Measurements from ENCODE around the gene LMNA.

The LMNA gene

DNA sequence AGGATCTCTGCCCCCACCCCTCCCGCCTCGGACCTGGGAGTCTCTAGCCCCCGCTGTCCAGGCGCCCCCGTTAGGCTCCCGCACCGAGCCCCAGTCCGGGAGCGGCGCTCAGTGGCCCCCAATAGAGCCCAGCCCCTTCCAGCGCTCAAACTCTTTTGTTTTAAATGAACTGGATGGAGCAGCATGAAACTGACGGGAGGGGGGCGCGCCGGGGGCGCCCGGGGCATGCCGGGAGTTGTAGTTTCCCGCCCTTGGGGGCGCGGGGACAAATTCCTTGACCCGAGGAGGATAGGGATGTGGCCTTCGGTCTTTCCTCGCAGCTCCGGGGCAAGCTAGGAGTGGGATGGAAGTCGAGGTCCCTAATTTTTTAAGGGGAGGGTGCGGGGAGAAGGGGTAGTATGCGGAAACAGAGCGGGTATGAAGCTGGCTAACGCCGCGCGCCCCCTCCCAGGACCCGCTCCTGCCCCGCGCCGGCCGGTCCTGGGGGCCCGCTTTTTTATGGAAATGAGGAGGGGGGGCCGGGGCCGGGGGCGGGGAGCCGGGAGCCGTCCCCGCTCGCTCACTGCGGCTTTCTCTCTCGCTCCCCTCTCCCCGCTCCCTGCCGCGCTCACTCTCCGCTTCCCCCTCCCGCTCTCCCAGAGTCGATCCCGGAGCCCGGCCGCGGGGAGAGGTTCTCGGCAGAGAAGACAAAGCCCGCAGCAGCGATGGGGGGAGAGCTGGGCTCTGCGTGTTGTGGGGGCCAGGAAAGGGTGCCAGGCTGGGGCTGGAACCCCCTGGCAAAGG, 32.0 kb upstream of the LMNA start, which contains the start of gene MEX3A:
TSS of gene MEX3A (minus strand) at position 157 of the 783 bp plus-strand sequence. CDS start 467 bp downstream, outside the sequence.
- peak; percentile 16 for DNase-seq

DNA sequence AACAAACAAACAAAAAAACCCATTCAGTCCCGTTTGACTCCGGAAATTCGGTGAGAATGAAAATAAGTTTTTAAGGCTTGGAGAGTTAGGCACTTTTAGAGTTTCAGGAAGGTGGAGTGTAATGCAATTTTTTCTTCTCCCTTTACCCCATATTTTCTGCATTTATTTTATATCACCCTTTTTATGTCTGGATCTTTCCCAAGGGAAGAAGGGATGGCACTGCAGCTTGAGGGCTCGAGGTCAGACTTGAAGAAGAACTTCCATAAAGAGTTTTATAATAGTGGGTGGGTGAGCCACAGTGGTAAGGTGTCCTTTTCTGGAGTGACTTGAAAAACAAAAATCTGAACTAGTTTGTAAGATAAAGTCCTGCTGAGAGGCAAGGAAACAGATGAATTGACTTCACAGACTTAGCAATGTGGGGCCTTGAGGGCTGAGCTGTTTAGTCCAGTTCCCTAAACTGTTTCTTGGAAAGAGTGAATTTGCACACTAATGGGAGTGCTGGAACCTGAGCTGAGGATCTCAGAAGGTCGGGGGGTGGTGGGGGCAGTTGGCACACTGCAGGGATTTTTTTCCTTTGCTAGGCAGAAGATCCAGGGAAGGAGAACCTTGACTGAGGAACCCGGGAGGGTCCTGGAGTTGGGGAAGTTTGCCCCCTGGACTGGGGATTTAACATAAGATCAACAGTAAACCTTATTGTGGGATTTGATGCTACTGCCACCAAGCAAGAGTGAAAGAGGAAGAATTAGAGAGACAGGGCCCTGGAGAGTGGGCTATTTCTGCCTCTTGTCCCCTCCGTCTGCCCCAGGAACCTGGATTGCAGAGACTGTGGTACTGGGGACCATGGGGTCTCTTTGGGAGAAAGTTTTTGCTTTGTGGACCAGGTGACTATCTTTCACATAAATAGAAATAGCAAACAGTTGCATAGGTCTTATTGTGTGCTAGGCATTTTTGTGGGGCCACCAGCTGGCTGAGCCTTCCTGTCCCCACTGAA, 30.4 kb upstream of the LMNA start:
- no peak for DNase-seq

DNA sequence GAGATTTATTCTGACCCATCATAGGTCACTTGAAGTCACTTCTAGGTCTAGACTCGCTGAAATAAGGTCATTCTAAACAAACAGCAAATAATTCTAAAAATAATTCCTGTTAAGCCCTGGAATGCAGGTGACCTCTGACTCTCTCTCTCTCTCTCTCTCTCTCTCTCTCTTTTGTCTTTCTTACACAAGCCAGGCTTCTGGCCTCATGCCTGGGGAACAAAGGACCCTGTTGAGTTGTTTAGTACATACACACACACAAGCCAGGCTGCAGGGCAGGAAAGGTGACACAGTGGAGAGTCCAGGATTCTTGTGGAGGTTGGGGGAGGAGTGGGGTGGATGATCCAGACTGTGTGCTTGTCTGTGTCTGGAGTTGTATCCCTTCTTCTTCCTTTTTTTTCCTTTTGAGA, 28.3 kb upstream of the LMNA start:
- no peak for DNase-seq

DNA sequence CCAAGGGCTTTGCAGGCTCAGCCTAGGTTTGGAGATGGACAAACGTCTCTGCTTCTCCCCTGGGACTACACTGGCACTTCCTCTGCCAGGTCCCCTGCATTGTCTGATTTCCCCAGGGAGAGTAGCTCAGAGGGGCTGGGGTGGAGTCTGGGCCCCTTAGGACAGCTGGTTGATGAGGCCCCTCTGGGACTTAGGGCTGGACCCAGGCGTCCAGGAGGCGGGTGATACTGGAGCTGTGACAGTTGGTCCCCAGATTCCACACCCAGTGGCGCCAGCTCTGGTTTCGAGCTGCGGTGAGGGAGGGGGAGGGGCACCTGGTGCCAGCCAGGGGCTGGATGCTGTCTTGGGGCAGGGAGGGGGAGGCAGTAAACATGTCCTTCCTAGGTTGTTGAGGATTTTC, 24.8 kb upstream of the LMNA start:
- no peak for DNase-seq

DNA sequence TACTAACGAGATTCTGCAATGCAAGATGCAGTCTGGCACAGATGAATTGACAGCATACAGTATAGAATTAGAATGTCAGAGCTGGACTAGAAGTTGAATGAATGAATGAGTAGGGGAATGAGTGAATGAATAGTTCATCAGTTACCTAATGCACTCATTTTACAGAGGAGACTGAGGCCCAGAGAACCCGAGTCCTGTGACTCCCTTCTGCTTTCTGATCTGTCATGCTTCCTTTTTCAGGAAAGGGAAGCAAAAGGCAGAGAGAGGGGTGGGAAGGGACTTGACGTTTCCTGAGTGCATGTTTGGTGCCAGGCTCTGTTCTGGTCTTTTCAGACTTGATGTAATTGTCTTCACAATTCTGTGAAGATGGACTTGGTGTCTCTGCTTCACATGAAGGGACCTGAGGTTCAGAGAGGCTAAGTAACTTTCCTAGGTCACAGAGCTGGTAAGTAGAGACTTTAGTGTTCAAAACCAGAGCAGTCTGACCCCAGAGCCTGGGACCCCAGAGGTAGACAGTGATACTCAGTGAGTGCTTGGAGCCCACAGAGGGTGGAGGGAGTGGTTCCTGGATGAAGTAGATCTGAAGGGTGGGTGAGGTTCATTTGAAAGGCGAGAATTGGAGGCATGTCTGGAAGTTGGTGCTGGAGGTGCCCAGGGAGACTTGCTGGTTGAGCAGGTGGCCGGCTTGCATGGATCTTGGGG, 24.2 kb upstream of the LMNA start:
- DNase-seq, result no peak

DNA sequence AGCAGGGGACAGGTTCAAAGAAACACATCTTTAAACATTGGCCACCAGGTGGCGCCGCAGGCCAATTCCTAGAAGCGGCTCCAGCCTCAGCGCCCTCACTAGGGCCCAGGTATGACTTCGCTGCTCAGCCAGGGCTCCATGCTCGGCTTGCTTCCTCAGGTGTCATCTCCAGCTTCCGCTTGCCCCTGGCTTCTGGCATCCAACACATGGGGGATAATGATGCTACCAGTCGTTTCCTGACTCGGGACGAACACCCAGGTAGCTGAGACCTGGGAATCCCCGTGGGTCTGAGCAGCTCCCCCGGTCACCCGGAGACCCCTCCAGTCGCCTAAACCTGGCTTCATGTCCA, 23.7 kb upstream of the LMNA start:
- DNase-seq, result peak; percentile 50

DNA sequence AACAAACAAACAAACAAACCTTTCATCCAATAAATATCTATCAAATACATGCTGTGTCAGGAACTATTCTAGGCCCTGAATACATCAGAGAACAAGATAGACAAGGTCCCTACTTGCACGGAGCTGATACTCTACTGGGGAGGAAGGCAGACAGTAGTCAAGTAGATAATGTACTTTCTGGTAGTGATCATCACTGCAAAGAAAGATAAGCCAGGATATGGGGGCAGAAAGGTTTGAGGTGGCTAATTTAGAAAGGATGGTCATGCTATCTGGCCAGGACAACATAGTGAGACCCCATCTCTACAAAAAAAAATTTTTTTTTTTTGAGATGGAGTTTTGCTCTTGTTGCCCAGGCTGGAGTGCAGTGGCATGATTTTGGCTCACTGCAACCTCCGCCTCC, 22.9 kb upstream of the LMNA start:
- no peak for DNase-seq

DNA sequence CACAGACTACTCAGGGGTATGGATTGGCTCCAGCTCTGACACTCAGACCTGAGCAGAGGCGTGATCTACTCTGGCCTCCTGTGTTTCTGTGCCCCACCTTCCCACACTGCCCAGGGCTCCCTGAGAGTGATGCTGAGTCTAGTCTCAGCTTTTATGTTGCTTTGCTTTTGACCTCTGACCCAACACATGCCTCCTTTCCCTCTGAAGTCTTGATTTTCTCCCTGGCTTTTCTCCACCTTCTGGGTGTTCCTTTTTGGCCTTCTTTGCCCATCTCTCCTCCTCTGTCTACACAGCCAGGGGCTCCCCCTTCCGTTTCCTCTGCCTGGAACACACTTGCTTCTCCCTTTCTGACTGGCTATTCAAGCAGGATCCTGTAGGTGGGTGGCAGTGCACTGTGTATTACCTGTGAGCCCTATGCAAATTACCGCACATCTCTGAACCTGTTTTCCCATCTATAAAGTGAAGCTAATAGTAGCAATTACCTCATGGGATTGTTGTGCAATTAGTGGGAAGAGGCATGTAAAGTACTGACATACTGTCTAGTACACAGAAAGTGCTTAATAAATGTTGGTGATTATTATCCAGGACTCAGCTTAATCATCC, 18.5 kb upstream of the LMNA start:
- no peak for DNase-seq

DNA sequence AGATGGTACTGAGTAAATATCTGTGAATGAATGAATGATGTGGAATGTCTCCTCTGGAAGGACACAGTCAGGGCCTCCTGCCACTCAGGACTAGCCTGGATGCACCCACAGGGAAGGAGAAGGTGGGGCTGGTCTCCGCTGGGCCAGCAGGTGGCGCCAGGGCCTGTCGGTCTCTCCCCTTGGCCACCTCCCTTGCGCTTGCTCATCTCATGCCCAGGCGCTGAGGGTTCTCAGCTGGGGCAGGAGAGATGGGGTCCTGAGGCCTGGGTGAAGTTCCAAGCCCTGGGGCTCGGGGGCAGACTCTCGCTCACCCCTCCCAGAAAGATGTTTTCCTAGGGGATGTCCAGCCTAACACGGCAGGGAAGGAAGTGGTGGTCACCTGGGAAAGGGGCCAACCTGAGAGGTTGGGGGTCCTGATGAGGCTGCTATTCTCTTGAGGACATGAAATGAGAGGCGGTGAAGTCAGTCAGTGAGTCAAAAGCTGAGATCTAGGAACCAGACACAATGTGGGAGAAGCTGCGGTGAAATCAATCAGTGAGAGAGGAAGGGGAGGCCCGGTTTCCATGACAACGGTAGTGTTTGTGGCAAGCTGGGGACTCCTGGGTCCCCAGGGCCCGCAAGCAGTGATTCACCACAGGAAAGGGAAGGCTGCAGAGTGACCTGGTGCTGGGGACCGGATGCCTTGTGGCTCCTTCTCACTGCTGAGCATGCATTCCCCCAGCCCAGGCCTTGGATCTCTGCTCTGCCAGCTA, 17.7 kb upstream of the LMNA start:
- DNase-seq, result no peak

DNA sequence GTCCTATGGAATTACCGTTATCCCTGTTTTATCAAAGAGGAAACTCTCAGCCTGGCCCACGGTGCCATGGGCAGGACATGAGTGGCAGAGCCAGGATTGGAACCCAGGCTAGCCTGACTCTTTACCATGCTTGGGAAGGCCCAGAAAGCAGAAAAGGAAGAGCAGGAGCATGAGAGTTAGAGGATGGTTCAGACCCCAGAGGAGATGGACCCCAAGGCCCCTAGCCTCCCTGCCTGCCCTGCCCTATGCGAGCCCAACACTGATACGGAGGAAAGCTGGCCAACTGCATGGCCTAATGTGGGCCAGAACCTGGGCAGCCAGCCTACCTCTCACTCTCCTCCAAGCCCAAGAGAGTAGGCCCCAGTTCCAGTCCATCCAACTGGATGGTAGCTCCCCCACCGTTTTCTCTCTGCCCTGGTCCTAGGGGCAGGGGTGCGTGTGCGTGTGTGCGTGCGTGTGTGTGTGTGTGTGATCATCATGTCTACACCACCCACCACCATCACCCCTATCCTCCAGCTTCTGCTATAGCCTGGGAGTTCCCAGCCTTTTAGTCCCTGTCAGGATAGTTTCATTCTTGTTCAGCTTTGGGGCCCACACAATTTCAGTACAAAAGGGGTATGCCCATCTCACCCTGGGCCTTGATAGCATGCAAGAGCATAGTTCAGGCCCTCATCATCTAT, 16.9 kb upstream of the LMNA start:
- no peak for DNase-seq

DNA sequence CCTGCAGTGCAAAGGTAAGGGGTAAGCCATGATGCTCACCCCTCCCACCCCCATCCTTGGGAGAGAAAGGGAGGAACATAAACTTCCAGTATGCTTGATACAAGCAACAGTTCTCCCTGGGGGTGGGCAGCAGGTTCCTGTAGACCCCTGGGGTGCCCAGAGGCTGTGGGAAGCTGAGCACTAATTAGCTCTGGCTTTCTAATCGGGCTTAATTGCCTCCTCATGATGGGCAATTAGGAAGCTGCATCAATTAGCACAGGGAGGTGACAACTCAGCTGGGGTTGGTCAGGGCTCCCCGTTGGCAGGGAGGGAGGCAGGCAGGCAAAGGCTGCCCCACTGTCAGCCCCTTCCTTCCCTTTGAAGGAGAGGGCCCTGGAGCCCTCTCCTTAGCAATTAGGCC, 15.7 kb upstream of the LMNA start:
- no peak for DNase-seq

DNA sequence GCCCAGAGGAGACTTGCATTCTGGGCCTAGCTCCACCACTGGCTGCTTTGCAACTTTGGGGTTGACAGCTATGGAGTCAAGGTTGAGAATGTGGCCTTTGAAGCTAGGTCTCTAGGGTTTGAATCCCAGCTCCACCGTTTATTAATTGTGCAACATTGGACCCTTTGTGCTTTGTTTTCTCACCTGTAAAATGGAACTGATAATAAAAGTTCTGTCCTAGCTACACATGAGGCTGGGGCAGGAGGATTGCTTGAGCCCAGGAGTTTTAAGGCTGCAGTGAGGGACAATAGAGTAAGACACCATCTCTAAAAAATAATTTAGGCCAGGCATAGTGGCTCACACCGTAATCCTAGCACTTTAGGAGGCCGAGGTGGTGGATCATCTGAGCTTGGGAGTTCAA, 15.2 kb upstream of the LMNA start:
- DNase-seq, result no peak

DNA sequence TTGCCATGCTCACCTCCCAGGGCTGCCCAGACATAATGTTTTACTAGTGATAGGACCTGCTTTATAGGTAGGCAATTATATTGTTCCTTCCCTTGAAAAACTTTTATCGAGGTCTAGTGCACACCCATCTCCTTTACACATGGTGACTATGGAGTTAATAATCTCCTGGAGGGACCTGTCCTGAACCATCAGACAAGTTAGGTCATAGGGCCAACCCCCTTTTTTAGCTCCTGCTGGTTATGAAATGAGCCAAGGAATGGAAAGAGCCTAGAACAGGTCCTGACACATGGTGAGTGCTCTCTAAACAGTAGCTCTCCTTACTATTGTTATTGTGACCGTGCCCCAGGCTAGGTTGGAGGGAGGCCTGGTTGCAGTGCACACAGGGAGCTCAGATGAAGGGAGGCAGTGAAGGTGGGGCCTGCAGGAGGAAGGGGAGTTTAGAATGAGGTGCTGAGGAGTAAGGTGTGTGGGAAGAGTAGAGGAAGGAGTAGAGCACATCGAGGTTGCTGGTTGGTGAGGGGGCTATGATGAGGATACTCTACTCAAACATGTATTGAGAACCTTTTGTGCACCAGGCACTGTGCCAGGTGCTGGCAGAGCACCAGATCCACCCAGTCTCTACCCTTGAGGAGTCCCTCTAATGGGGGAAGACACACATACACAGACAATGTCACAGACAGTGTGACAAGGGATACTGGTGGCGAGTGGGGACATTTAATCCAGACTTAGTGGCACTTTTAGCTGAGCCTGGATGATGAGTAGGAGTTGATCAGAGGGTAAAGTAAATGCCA, 14.1 kb upstream of the LMNA start:
- DNase-seq, result no peak

DNA sequence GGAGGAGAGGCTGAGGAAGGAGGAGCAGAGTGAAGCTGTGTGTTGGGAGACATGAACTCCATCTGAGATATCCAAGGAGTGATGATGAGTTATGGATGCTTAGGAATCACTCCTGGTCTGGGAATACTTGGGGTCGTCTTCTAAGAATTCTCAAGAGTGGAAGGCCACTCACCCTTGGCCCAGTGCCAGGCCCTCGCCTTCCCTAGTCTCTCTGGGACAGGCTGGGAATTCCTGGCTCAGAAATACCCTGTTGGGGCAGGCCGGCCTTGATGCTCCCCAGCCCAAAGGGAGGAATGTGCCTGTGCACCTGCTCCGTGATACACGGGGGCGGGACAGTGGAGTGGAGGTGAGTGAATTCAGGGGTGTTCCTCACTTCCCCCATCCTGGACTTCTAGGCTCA, 12.6 kb upstream of the LMNA start:
- no peak for DNase-seq

DNA sequence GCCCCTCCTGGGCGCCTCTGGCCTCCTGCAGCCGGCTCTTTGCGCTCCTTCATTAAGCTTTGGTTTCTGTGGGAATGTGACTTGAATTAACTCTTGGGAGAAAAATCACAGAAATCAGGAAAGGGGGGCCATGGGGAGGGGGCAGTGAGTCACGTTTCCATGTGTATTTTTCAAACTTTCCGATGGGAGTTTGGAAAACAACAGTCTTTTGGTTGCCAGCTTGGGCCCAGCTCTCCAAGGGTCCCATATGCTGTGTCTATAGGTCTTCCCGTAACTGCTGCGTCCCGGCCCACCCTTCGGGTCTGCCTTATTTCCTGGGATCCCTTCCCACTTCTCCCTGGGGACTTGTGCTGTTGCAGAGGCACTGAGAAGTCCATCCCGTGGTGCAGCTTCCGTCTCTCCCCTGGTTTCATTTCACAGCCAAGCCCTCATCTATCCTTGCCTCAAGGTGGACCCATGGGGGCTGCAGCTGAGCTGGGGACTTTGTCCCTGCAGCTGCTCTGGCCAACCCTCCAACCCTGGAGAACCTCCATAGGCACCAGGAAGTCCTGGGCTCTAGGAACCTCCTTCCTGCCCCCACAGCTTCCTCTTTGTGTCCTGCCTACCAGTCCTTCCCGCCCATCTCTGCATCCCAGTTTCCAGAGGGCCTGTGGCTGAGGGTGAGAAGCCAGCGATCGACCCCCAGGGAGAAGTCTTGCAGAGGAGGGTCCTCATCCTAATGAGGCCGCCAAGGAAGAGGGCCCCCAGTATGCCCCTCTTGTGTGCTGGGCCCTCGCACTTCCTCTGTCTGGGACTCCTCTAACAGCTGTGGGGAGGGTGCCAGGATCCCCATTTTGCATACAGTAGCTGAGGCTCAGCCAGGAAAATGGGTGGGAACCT, 11.6 kb upstream of the LMNA start:
- no peak for DNase-seq

DNA sequence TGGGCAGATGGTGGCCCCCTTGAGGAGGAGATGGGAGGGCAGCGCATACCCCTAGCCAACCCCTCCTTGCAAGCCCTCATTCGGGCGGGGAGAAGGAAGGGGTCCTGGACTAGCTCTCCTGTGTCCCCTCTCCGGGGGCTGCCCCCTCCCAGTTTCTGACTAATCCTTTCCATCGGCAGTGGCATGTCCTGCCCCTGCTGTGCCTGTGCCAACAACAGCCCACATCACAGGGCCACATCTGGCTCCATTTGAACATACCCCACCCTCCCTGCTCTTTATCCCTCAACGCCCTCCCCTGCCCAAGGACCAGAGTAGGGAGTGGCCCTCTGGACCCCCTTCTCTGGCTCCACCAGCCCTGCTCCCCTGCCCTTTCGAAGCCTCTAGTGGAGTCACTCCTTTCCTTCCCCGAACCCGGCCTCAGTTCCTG, 11.0 kb upstream of the LMNA start:
- no peak for DNase-seq

DNA sequence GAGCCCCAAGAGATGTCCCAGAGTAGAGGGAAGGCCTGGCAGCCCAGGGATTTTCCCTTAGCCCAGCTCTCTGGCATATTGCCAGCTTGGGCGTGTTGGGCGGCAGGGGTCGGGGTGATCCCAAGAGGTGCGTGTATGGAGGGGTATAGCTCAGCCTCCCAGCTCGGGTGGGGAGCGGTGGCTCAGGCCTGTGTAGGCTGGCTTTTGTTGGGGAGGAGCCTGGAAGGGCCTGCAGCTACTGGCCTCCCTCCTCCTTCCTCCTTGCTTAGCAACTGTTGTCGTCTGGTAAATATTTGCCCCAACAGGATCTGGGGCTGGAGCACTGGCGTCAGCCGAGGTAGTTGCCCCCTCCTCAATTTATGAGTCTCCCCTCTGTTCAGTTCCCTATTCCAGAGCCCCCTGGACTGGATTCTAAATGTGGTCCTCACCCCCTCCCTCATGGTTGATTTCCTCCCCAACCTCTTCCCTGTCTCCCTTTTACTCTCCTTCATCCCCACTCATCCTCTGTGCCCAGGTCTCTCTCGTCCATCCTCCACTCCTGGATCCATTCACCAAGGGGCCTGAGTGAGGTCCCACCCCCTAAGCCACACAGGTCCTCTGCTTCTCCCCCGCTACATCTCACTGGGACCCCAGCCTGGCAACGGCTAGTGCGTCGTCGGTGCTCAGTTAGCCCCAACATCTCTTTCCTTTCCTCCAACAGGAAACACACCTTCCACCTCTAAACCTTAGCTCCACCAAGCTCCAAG, 10.3 kb upstream of the LMNA start:
- DNase-seq, result no peak

DNA sequence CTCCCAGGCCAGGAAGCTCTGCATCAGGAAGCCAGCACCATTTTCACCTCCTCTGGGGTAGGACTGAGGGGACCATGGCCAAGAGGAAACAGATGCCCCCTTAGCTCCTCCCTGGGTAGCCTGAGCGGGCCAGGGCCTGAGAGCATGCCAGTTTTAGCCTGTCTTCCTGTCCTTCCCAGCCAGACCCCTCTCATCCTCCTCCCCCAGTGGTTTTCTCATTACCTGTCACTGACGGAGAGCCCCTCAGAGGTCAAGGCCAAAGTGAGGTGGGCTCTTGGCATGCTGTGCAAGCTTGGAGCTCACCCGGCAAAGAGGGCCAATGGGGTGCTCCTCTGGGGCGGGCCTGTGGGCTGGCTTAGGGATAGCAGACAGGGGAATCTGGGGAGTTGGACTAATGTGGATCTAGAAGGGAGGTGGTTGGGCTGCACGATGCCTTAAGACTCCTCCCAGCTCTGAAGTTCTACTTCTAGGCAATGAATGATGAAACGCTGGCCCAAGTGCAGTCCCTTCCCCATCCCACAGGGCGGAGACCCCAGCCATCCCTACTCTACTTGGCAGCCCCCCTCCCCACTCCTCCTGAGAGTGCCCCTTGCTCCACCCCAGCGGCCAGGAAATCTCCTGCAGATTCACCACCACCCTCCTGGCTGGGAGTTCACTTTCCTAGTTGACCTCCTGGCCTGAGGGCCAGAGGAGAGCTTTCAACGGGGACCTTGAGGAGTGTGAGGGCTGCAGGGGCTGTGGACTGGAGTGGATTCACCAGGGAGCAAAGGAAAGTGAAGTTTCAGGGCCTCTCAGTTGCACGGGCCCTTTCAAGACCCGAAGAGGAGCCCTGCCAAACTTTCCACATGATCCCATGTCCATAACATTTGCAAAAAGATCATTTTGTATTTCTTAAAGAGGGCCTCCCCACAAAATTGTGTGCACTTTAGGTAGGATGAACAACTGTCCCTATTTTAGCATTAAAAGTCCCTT, 9.4 kb upstream of the LMNA start:
- DNase-seq, result no peak
